ENCODE results near the gene SLC27A3.

GRCh38 chr1:153748903-153749302 is 26.3 kb upstream of the SLC27A3 start:
- TF ChIP-seq POLR2A (IDR thresholded peaks at IDR 0.05) = no peak
- no peak for TF ChIP-seq CTCF (IDR thresholded peaks at IDR 0.05)

Data from heart left ventricle (tissue), 13 donors.